8988T (cell line): ENCODE measurements around the gene MACROH2A2.
"Not testable (repeated sequence)": the region's sequence is repeated elsewhere in the genome, so short reads cannot be mapped to it uniquely, and the experiment has no call there.

Experiments
- DNase-seq: peaks from one replicate; pipeline ENCODE4 v3.0.0; 2011

The MACROH2A2 gene

GRCh38 chr10:70052462-70053217, at the start of gene MACROH2A2:
MACROH2A2 (plus strand) TSS chr10:70052846; CDS start chr10:70075659, 22,813 bp downstream.
- DNase-seq = peak; percentile 72

GRCh38 chr10:70007116-70007820, 45.4 kb upstream of the MACROH2A2 start:
- no peak for DNase-seq

GRCh38 chr10:70031215-70031614, 21.4 kb upstream of the MACROH2A2 start:
- DNase-seq = no peak

- DNase-seq = no peak
Observed at GRCh38 chr10:70032667-70033289, 19.9 kb upstream of the MACROH2A2 start.

GRCh38 chr10:70034232-70034631, 18.4 kb upstream of the MACROH2A2 start:
- DNase-seq = no peak

GRCh38 chr10:70035531-70035930, 17.1 kb upstream of the MACROH2A2 start:
- DNase-seq = no peak

GRCh38 chr10:70038923-70039322, 13.7 kb upstream of the MACROH2A2 start:
- DNase-seq = no peak

GRCh38 chr10:70041016-70041415, 11.6 kb upstream of the MACROH2A2 start:
- DNase-seq = no peak

- not testable (repeated sequence) for DNase-seq
Observed at GRCh38 chr10:70041739-70042138, 10.9 kb upstream of the MACROH2A2 start.

GRCh38 chr10:70047066-70047465, 5.6 kb upstream of the MACROH2A2 start:
- not testable (repeated sequence) for DNase-seq

- no peak for DNase-seq
Observed at GRCh38 chr10:70048030-70048723, 4.5 kb upstream of the MACROH2A2 start.

- DNase-seq = no peak
Observed at GRCh38 chr10:70051848-70052247, 798 bp upstream of the MACROH2A2 start.

- no peak for DNase-seq
Observed at GRCh38 chr10:70053218-70053840, 683 bp downstream of the MACROH2A2 start.

GRCh38 chr10:70053841-70054288, 1.2 kb downstream of the MACROH2A2 start:
- DNase-seq = peak; percentile 50

- DNase-seq = no peak
Observed at GRCh38 chr10:70054902-70055301, 2.3 kb downstream of the MACROH2A2 start.

GRCh38 chr10:70055550-70055949, 2.9 kb downstream of the MACROH2A2 start:
- no peak for DNase-seq

GRCh38 chr10:70057306-70057705, 4.7 kb downstream of the MACROH2A2 start:
- DNase-seq = no peak

GRCh38 chr10:70060389-70060788, 7.7 kb downstream of the MACROH2A2 start:
- DNase-seq = peak; percentile 37

- DNase-seq = no peak
Observed at GRCh38 chr10:70063418-70064098, 10.9 kb downstream of the MACROH2A2 start.

GRCh38 chr10:70064486-70064885, 11.8 kb downstream of the MACROH2A2 start:
- no peak for DNase-seq

GRCh38 chr10:70066190-70066589, 13.5 kb downstream of the MACROH2A2 start:
- no peak for DNase-seq

GRCh38 chr10:70067586-70067985, 14.9 kb downstream of the MACROH2A2 start:
- DNase-seq = no peak
